Measurements from ENCODE around the gene HOXB9.

DNA sequence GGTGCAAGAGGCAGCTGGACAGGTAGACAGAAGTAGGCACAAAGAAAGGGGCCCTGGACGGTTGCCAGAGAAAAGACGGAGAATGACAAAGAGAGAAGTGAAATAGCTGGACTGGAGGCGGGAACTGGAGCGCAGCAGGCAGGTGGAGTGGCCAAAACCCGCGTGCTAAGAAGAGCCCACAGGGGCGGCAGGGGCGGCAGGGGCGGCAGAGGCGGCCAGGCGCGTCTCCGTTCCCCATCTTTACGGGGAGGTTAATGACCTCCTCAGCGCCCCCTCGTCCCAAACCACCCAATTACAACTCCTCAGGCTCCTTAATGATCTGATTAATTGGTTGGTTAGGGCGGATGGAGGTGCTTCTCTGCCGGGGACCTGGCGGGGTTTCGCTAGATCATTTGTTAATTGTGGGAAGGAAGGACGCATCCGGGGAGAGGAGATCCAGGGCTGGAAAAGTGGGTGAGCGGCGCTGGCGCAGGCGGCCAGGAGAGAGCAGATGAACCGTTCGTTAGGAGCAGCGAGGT is 15.4 kb upstream of the HOXB9 start:
- no peak for TF ChIP-seq POLR2A (IDR thresholded peaks at IDR 0.05)
- TF ChIP-seq, protein P1, sequence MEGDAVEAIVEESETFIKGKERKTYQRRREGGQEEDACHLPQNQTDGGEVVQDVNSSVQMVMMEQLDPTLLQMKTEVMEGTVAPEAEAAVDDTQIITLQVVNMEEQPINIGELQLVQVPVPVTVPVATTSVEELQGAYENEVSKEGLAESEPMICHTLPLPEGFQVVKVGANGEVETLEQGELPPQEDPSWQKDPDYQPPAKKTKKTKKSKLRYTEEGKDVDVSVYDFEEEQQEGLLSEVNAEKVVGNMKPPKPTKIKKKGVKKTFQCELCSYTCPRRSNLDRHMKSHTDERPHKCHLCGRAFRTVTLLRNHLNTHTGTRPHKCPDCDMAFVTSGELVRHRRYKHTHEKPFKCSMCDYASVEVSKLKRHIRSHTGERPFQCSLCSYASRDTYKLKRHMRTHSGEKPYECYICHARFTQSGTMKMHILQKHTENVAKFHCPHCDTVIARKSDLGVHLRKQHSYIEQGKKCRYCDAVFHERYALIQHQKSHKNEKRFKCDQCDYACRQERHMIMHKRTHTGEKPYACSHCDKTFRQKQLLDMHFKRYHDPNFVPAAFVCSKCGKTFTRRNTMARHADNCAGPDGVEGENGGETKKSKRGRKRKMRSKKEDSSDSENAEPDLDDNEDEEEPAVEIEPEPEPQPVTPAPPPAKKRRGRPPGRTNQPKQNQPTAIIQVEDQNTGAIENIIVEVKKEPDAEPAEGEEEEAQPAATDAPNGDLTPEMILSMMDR (IDR thresholded peaks at IDR 0.05), result no peak
